Dermis blood vessel endothelial cell (primary cell): ENCODE measurements around the gene ZDHHC16. TPM values are rescaled to one million over a fixed set of nuclear protein-coding genes. Genes with fewer than 3 reads are reported as not detected.
"Not testable (repeated sequence)": the region's sequence is repeated elsewhere in the genome, so short reads cannot be mapped to it uniquely, and the experiment has no call there.

ENCODE experiments used
- DNase-seq: peaks from one replicate; pipeline ENCODE4 v3.0.0; 2010
- total RNA-seq: library from RNA; depleted of rRNA; stranded (reverse); fragments of >200 nt; gene quantifications from 2 replicates; pipeline ENCODE4 v1.2.3, GENCODE V29; 2014

ZDHHC16 gene
- total RNA-seq, 1 donor from 2014 or later: 39.8 TPM

- no peak for DNase-seq
Observed at GRCh38 chr10:97435211-97435610, 10.8 kb upstream of the ZDHHC16 start.

GRCh38 chr10:97442277-97442676 is 3.7 kb upstream of the ZDHHC16 start:
- no peak for DNase-seq

GRCh38 chr10:97444212-97444611 is 1.8 kb upstream of the ZDHHC16 start:
- no peak for DNase-seq

- no peak for DNase-seq
Observed at GRCh38 chr10:97445357-97445721, 636 bp upstream of the ZDHHC16 start.

- peak; percentile 48 for DNase-seq
Observed at GRCh38 chr10:97450828-97451227, 4.9 kb downstream of the ZDHHC16 start.

GRCh38 chr10:97451605-97452004 is 5.6 kb downstream of the ZDHHC16 start:
- DNase-seq: no peak

- DNase-seq: no peak
Observed at GRCh38 chr10:97452352-97452751, 6.4 kb downstream of the ZDHHC16 start.

GRCh38 chr10:97454330-97455036 is 8.5 kb downstream of the ZDHHC16 start:
- peak; percentile 64 for DNase-seq

GRCh38 chr10:97456034-97456685 is 10.2 kb downstream of the ZDHHC16 start:
- no peak for DNase-seq

- no peak for DNase-seq
Observed at GRCh38 chr10:97456686-97457065, 10.7 kb downstream of the ZDHHC16 start.

GRCh38 chr10:97459111-97459510 is 13.1 kb downstream of the ZDHHC16 start:
- DNase-seq: no peak

- DNase-seq: no peak
Observed at GRCh38 chr10:97459933-97460332, 14.0 kb downstream of the ZDHHC16 start.

- DNase-seq: no peak
Observed at GRCh38 chr10:97462309-97462708, 16.3 kb downstream of the ZDHHC16 start.

GRCh38 chr10:97463363-97464132 is 17.6 kb downstream of the ZDHHC16 start:
- peak; percentile 75 for DNase-seq

- no peak for DNase-seq
Observed at GRCh38 chr10:97464226-97464625, 18.3 kb downstream of the ZDHHC16 start.

GRCh38 chr10:97465982-97466381 is 20.0 kb downstream of the ZDHHC16 start:
- no peak for DNase-seq

GRCh38 chr10:97466755-97467154 is 20.8 kb downstream of the ZDHHC16 start:
- no peak for DNase-seq

- peak; percentile 34 for DNase-seq
Observed at GRCh38 chr10:97468162-97468561, 22.2 kb downstream of the ZDHHC16 start.

- not testable (repeated sequence) for DNase-seq
Observed at GRCh38 chr10:97468781-97469180, 22.8 kb downstream of the ZDHHC16 start.

- DNase-seq: no peak
Observed at GRCh38 chr10:97474918-97475317, 28.9 kb downstream of the ZDHHC16 start.

- no peak for DNase-seq
Observed at GRCh38 chr10:97475936-97476594, 30.1 kb downstream of the ZDHHC16 start.

GRCh38 chr10:97479410-97479809 is 33.4 kb downstream of the ZDHHC16 start:
- DNase-seq: not testable (repeated sequence)

- DNase-seq: no peak
Observed at GRCh38 chr10:97479939-97480338, 34.0 kb downstream of the ZDHHC16 start.
